Endothelial cell of umbilical vein (primary cell): ENCODE results near the gene NR3C1. TPM values are rescaled to one million over a fixed set of nuclear protein-coding genes. Genes with fewer than 3 reads are reported as not detected.

Experiments
- BruUV-seq: library from RNA; stranded (reverse); fragments of 400-500 nt; replicated peaks from 2 replicates; lab custom pipeline; 2021; lab: Mats Ljungman, UMichigan
- CTCF ChIA-PET: fragments of 300-600, 350-600 bp; sonication (Branson Sonifier 250); formaldehyde crosslinking; loops from one replicate; lab custom pipeline; 2021; ENCODE audit warnings: antibody characterized with exemption, inconsistent platforms; lab: Charles Lee
- POLR2A ChIA-PET: fragments of 300-600, 350-600 bp; sonication (Branson Sonifier 250); formaldehyde crosslinking; loops from one replicate; lab custom pipeline; 2021; ENCODE audit warnings: antibody characterized with exemption, inconsistent platforms; lab: Charles Lee
- DNase-seq: peaks from one replicate; pipeline ENCODE4 v3.0.0-alpha.2; 2011; ENCODE audit warnings: low read depth, low spot score
- FAIRE-seq: peaks from 2 replicates; lab custom pipeline; 2011; peaks lifted over from hg19 to GRCh38; lab: Jason Lieb, UNC
- H2AFZ ChIP-seq: 2 replicates; pipeline ENCODE4 v1.6.0; 2012; ENCODE audit warnings: low read depth, low read length, control low read depth, inconsistent platforms
- H3K27ac ChIP-seq: 2 replicates; pipeline ENCODE4 v1.5.1; 2011; ENCODE audit warnings: low read depth, mild to moderate bottlenecking, control low read depth, low read length, moderate library complexity; ENCODE audit not compliant: insufficient read depth
- H3K27me3 ChIP-seq, 2 experiments: 2 replicates each; pipeline versions ENCODE4 v1.6.0 to v1.6.1; 2011; ENCODE audit warnings: low read length in 2 of 2, mixed read lengths in 1 of 2; ENCODE audit not compliant: control insufficient read depth in 2 of 2, insufficient read depth in 2 of 2
- H3K36me3 ChIP-seq, 2 experiments: 2 replicates in 1 of 2; 3 replicates in 1 of 2; pipeline ENCODE4 v1.5.1; 2011; ENCODE audit warnings: low read length in 2 of 2, mild to moderate bottlenecking in 1 of 2, moderate library complexity in 1 of 2; ENCODE audit not compliant: control insufficient read depth in 2 of 2, insufficient read depth in 2 of 2; ENCODE audit errors: extremely low read depth in 1 of 2
- H3K4me1 ChIP-seq: 3 replicates; pipeline ENCODE4 v1.5.1; 2011; ENCODE audit warnings: mild to moderate bottlenecking, low read length; ENCODE audit not compliant: control insufficient read depth, insufficient read depth; ENCODE audit errors: extremely low read depth
- H3K4me2 ChIP-seq: 2 replicates; pipeline ENCODE4 v1.6.1; 2011; ENCODE audit warnings: low read length, control low read depth, mixed read lengths; ENCODE audit not compliant: insufficient read depth
- H3K4me3 ChIP-seq, 3 experiments: fragments of 200-600 bp in 1 of 3; sonication (generic), shearing (Covaris generic) in 1 of 3; replicated peaks in 1 of 3; 2 replicates each; pipeline ENCODE4 v1.5.1; 2011 to 2016; ENCODE audit warnings: control low read depth in 3 of 3, low read length in 3 of 3, mild to moderate bottlenecking in 2 of 3, inconsistent platforms in 1 of 3, low read depth in 1 of 3, moderate library complexity in 1 of 3; ENCODE audit not compliant: insufficient read depth in 1 of 3
- H3K79me2 ChIP-seq: 2 replicates; pipeline ENCODE4 v1.6.0; 2012; ENCODE audit warnings: low read length, inconsistent platforms; ENCODE audit not compliant: control insufficient read depth, insufficient read depth
- H3K9ac ChIP-seq: replicated peaks from 2 replicates; pipeline ENCODE3; 2011; ENCODE audit warnings: low read length, control low read depth; ENCODE audit not compliant: insufficient read depth; ENCODE audit errors: extremely low read depth
- H3K9me1 ChIP-seq: replicated peaks from 3 replicates; pipeline ENCODE4 v1.6.0; 2011; ENCODE audit warnings: mild to moderate bottlenecking, low read length; ENCODE audit not compliant: control insufficient read depth, insufficient read depth; ENCODE audit errors: extremely low read depth
- H3K9me3 ChIP-seq: replicated peaks from 2 replicates; pipeline ENCODE4 v1.5.1; 2012; ENCODE audit warnings: low read length, inconsistent platforms; ENCODE audit not compliant: control insufficient read depth, insufficient read depth
- H4K20me1 ChIP-seq: replicated peaks from 2 replicates; pipeline ENCODE3; 2011; ENCODE audit warnings: mild to moderate bottlenecking, low read length; ENCODE audit not compliant: control insufficient read depth, insufficient read depth; ENCODE audit errors: extremely low read depth
- CTCF ChIP-seq, 2 donors: IDR thresholded peaks; 1 replicate in 1 of 2; 2 replicates in 1 of 2; pipeline ENCODE4 v1.5.1; 2011; ENCODE audit warnings: low read length in 2 of 2, mild to moderate bottlenecking in 2 of 2, moderate library complexity in 2 of 2, control low read depth in 1 of 2, inconsistent platforms in 1 of 2, low read depth in 1 of 2; ENCODE audit not compliant: insufficient read depth in 1 of 2; ENCODE audit errors: extremely low read depth in 1 of 2
- EZH2 ChIP-seq: IDR thresholded peaks from 2 replicates; pipeline ENCODE4 v1.6.1; 2012; ENCODE audit warnings: borderline replicate concordance, low read depth, mild to moderate bottlenecking, moderate library complexity, low read length, inconsistent platforms; ENCODE audit not compliant: severe bottlenecking
- FOS ChIP-seq: IDR thresholded peaks from 2 replicates; pipeline ENCODE4 v1.6.1; 2011; ENCODE audit warnings: mild to moderate bottlenecking, low read length, moderate library complexity, borderline replicate concordance; ENCODE audit not compliant: insufficient read depth
- GATA2 ChIP-seq: IDR thresholded peaks from 2 replicates; pipeline ENCODE4 v1.7.0; 2011; ENCODE audit warnings: low read depth, mild to moderate bottlenecking, moderate library complexity, mixed read lengths, low read length; ENCODE audit not compliant: insufficient read length, insufficient read depth
- MAX ChIP-seq: IDR thresholded peaks from 2 replicates; pipeline ENCODE4 v1.6.1; 2011; ENCODE audit not compliant: insufficient read depth, insufficient read length
- POLR2A ChIP-seq: IDR thresholded peaks from 2 replicates; pipeline ENCODE4 v1.6.1; 2012; ENCODE audit warnings: low read depth, mild to moderate bottlenecking, control low read depth, low read length
- dilution Hi-C: fragments of 300-500 bp; cut with MboI; formaldehyde crosslinking; loops from one replicate; pipeline ENCODE4 v1.15.0; 2019; ENCODE audit warnings: low sequenced_read_pairs; ENCODE audit not compliant: extremely low pct_ligation_motif_present
- intact Hi-C: fragments of 100-400 bp; cut with micrococcal nuclease; formaldehyde crosslinking; loops from one replicate; pipeline ENCODE4 v1.10.0; 2022
- polyA plus RNA-seq, 4 experiments: library from polyadenylated mRNA; depleted of rRNA in 3 of 4; stranded (reverse) in 3 of 4; unstranded in 1 of 4; fragments of >200 nt; gene quantifications; 2 replicates each; pipeline versions ENCODE4 v1.2.1 to v1.2.3, GENCODE V29; 2011 to 2012; ENCODE audit warnings: missing spikeins in 1 of 4
- total RNA-seq: library from RNA; stranded (reverse); gene quantifications from 2 replicates; pipeline ENCODE4 v1.2.3, GENCODE V29; 2021

NR3C1 gene
- total and polyA plus RNA-seq, 2 donors (not counting 3 experiments of a cell fraction or from before 2014, with no cell fraction given) = 4.1 to 17.0 TPM

GRCh38 chr5:143416411-143416810 is 12.9 kb upstream of the NR3C1 start:
- H3K4me1 ChIP-seq = peaks cover 9% of the 10 kb centered on the region
- ChIA-PET POLR2A (no interaction called here), CTCF (interaction anchor here (1.0 kb wide), 1 partner anchor 10 kb away, joined by 4 read pairs; no protein-coding TSS in a partner anchor)
- no peak for DNase-seq
- H3K4me2 ChIP-seq = no peak overlapping the region
- no peak for FAIRE-seq
- TF ChIP-seq MAX (no peak), FOS (no peak), EZH2 (no peak), POLR2A (no peak), GATA2 (no peak), CTCF (IDR thresholded peaks at IDR 0.05; ENCODE audit: extremely low read depth in 1 of 2, insufficient read depth in 1 of 2, low read depth in 1 of 2, low read length in 2 of 2) (no peak)
- no peaks in the 10 kb centered on the region for H3K79me2 ChIP-seq
- no peak overlapping the region for H2AFZ ChIP-seq
- BruUV-seq = no TSS peak
- H3K36me3 ChIP-seq = no peaks in the 10 kb centered on the region
- no peaks in the 10 kb centered on the region for H4K20me1 ChIP-seq
- no peaks in the 10 kb centered on the region for H3K9me3 ChIP-seq
- no peak overlapping the region for H3K27ac ChIP-seq
- dilution Hi-C loops = no loop called here
- H3K9ac ChIP-seq = no peak overlapping the region
- H3K27me3 ChIP-seq = no peaks in the 10 kb centered on the region
- H3K4me3 ChIP-seq = no peak overlapping the region
- H3K9me1 ChIP-seq = no peaks in the 10 kb centered on the region
- intact Hi-C loops = no loop called here
